Endothelial cell of umbilical vein (primary cell): ENCODE results near the gene SHISA5.

Experiments
- POLR2A ChIP-seq: IDR thresholded peaks from 2 replicates; pipeline ENCODE4 v1.6.1; 2012; ENCODE audit warnings: low read depth, mild to moderate bottlenecking, control low read depth, low read length
- POLR2AphosphoS5 ChIP-seq: IDR thresholded peaks from 2 replicates; pipeline ENCODE4 v1.6.1; 2012; ENCODE audit warnings: low read depth, mild to moderate bottlenecking, control low read depth, low read length, moderate library complexity; ENCODE audit not compliant: insufficient read depth
- TF ChIP-seq, protein P1 (sequence below), 2 donors: IDR thresholded peaks; 1 replicate in 1 of 2; 2 replicates in 1 of 2; pipeline ENCODE4 v1.5.1; 2011; ENCODE audit warnings: low read length in 2 of 2, mild to moderate bottlenecking in 2 of 2, moderate library complexity in 2 of 2, control low read depth in 1 of 2, inconsistent platforms in 1 of 2, low read depth in 1 of 2; ENCODE audit not compliant: insufficient read depth in 1 of 2; ENCODE audit errors: extremely low read depth in 1 of 2

DNA sequence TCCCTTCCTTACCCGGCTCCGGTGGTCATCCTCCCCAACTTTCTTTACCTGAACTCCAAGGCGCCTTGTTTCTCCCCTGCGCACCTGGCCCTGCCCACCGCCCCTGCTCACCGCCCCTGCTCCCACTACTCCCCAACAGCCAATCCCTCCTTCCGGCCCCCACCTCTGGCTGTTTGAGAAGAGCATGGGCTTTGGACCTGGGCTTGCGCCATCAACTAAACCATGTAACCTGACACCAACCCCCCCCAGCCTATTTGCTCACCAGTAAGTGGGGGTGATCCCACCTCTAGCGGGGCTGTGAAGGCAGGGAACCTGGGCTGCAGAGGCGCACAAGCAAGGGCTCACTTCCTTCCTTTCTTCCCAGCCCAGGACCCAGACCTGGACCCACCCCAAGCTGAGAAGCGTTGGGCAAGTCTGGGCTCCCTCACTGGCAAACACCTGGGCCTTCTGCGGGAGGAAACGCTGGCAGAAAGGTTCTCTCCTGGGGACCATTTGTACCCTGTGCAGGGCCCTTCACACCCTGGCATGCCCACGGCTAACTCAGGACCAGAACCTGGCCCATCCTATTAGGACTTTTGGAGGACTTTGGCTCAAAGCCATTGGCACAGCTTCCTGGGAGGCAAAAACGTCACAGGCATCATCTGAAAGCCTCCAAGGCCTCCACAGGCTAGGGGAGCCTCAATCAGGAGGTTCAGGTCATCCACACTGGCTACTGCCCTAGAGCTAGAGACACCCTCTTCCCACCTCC is 73.8 kb downstream of the SHISA5 start, which contains the start of gene PLXNB1:
- no peak for TF ChIP-seq POLR2A
- no peak for TF ChIP-seq POLR2AphosphoS5
- TF ChIP-seq, protein P1, sequence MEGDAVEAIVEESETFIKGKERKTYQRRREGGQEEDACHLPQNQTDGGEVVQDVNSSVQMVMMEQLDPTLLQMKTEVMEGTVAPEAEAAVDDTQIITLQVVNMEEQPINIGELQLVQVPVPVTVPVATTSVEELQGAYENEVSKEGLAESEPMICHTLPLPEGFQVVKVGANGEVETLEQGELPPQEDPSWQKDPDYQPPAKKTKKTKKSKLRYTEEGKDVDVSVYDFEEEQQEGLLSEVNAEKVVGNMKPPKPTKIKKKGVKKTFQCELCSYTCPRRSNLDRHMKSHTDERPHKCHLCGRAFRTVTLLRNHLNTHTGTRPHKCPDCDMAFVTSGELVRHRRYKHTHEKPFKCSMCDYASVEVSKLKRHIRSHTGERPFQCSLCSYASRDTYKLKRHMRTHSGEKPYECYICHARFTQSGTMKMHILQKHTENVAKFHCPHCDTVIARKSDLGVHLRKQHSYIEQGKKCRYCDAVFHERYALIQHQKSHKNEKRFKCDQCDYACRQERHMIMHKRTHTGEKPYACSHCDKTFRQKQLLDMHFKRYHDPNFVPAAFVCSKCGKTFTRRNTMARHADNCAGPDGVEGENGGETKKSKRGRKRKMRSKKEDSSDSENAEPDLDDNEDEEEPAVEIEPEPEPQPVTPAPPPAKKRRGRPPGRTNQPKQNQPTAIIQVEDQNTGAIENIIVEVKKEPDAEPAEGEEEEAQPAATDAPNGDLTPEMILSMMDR (IDR thresholded peaks at IDR 0.05; ENCODE audit: extremely low read depth in 1 of 2, insufficient read depth in 1 of 2, low read depth in 1 of 2, low read length in 2 of 2), result no peak
